Brain microvascular endothelial cell (primary cell): Measurements from ENCODE around the gene QRFP.
A peak's percentile ranks its signal among the peaks of the same experiment; 100 is the strongest.

Experiments
- DNase-seq: peaks from one replicate; pipeline ENCODE4 v3.0.0-alpha.2; 2020
- H3K27ac ChIP-seq: fragments of 250-450 bp; sonication (Bioruptor Pico); 2 replicates; pipeline ENCODE4 v1.5.1; 2020; ENCODE audit warnings: mild to moderate bottlenecking, moderate library complexity
- H3K27me3 ChIP-seq: fragments of 250-450 bp; sonication (Bioruptor Pico); replicated peaks from 2 replicates; pipeline ENCODE4 v1.5.1; 2020; ENCODE audit warnings: mild to moderate bottlenecking
- H3K36me3 ChIP-seq: fragments of 250-450 bp; sonication (Bioruptor Pico); replicated peaks from 2 replicates; pipeline ENCODE4 v1.5.1; 2020; ENCODE audit warnings: mild to moderate bottlenecking
- H3K4me3 ChIP-seq: 2 replicates; pipeline ENCODE4 v1.5.1; 2011; ENCODE audit warnings: low read depth, mild to moderate bottlenecking, control low read depth, low read length, moderate library complexity
- CTCF ChIP-seq: IDR thresholded peaks from 2 replicates; pipeline ENCODE4 v1.5.1; 2011; ENCODE audit warnings: low read depth, mild to moderate bottlenecking, moderate library complexity, low read length, control low read depth, inconsistent platforms; ENCODE audit errors: missing control alignments
- in situ Hi-C: cut with HindIII; loops from 2 replicates; pipeline ENCODE4 v1.10.0; 2017; ENCODE audit warnings: low sequenced_read_pairs, low pct_ligation_motif_present

The QRFP gene

GRCh38 chr9:130861372-130862180, 35.0 kb downstream of the QRFP start:
- H3K27ac ChIP-seq, result peak overlapping the region; percentile 99

GRCh38 chr9:130860458-130861316, 35.9 kb downstream of the QRFP start:
- in situ Hi-C loops, result loop anchor here (25.0 kb wide), 1 partner anchor 148 kb away; no protein-coding TSS in a partner anchor
- Histone ChIP-seq H3K27me3 (no peaks in the 10 kb centered on the region), H3K27ac (peak overlapping the region; percentile 99), H3K36me3 (peaks cover 73% of the 10 kb centered on the region), H3K4me3 (no peak overlapping the region)
- TF ChIP-seq CTCF, result peak; percentile 45
- peak; percentile 100 for DNase-seq

More at GRCh38 chr9:130861372-130862180, 35.0 kb downstream of the QRFP start:
- no peaks in the 10 kb centered on the region for H3K27me3 ChIP-seq
- no peak for TF ChIP-seq CTCF
- no peak overlapping the region for H3K4me3 ChIP-seq
- peaks cover 72% of the 10 kb centered on the region for H3K36me3 ChIP-seq
- DNase-seq, result no peak
- in situ Hi-C loops, result loop anchor here (25.0 kb wide), 1 partner anchor 149 kb away; no protein-coding TSS in a partner anchor

GRCh38 chr9:130858739-130859705, 37.6 kb downstream of the QRFP start:
- DNase-seq, result no peak
- H3K4me3 ChIP-seq, result no peak overlapping the region
- peak overlapping the region; percentile 99 for H3K27ac ChIP-seq
- no peak for TF ChIP-seq CTCF
- peaks cover 76% of the 10 kb centered on the region for H3K36me3 ChIP-seq
- in situ Hi-C loops, result loop anchor here (25.0 kb wide), 1 partner anchor 147 kb away; no protein-coding TSS in a partner anchor
- no peaks in the 10 kb centered on the region for H3K27me3 ChIP-seq

GRCh38 chr9:130857864-130858738, 38.5 kb downstream of the QRFP start:
- in situ Hi-C loops, result loop anchor here (25.0 kb wide), 1 partner anchor 146 kb away; no protein-coding TSS in a partner anchor
- TF ChIP-seq CTCF, result no peak
- Histone ChIP-seq H3K27me3 (no peaks in the 10 kb centered on the region), H3K27ac (peak overlapping the region; percentile 99), H3K4me3 (no peak overlapping the region), H3K36me3 (peaks cover 74% of the 10 kb centered on the region)
- peak; percentile 95 for DNase-seq
